A549 (cell line): ENCODE data around the gene SLC18A3. TPM values are rescaled to one million over a fixed set of nuclear protein-coding genes. Genes with fewer than 3 reads are reported as not detected.

ENCODE experiments used
- ATAC-seq, 2 experiments: fragments of 200-7000 bp in 1 of 2; fragments of >200 bp in 1 of 2; cut with Nextera tagmentation in 1 of 2; cut with Tn5 transposase in 1 of 2; 3 replicates each; pipeline versions ENCODE4 v1.8.0 to v1.9.1; 2018 to 2020; ENCODE audit warnings: mild to moderate bottlenecking in 1 of 2, moderate library complexity in 1 of 2
- CTCF ChIA-PET: fragments of 300-600 bp; sonication (Branson Sonifier 250); formaldehyde crosslinking; extraction: SDS; loops from one replicate; lab custom pipeline; 2021; ENCODE audit warnings: antibody characterized with exemption, inconsistent platforms; lab: Yijun Ruan, JAX
- POLR2A ChIA-PET: fragments of 350-600 bp; formaldehyde crosslinking; extraction: SDS; loops from one replicate; lab custom pipeline; 2021; ENCODE audit warnings: antibody characterized with exemption, inconsistent platforms; lab: Yijun Ruan, JAX
- DNase-seq, 2 experiments: peaks; one replicate each; pipeline versions ENCODE4 v3.0.0 to v3.0.0-alpha.2; 2011 to 2016; ENCODE audit warnings: low read depth in 1 of 2, low spot score in 1 of 2
- FAIRE-seq: peaks from 2 replicates; lab custom pipeline; 2011; peaks lifted over from hg19 to GRCh38; lab: Jason Lieb, UNC
- H3K27ac ChIP-seq, 2 experiments: fragments of >200 bp; sonication (Bioruptor Twin); formaldehyde crosslinking; 3 replicates each; pipeline ENCODE4 v1.5.1; 2016 to 2017
- H3K4me1 ChIP-seq: fragments of >200 bp; sonication (Bioruptor Twin); formaldehyde crosslinking; 3 replicates; pipeline ENCODE4 v1.6.1; 2016
- H3K4me2 ChIP-seq: fragments of >200 bp; sonication (Bioruptor Twin); formaldehyde crosslinking; 3 replicates; pipeline ENCODE4 v1.6.1; 2016
- H3K4me3 ChIP-seq: fragments of >200 bp; sonication (Bioruptor Twin); formaldehyde crosslinking; 3 replicates; pipeline ENCODE4 v1.5.1; 2016
- H3K9me3 ChIP-seq: fragments of >200 bp; sonication (Bioruptor Twin); formaldehyde crosslinking; 3 replicates; pipeline ENCODE4 v1.6.1; 2016
- CEBPB ChIP-seq, 2 experiments: fragments of >200 bp in 1 of 2; sonication (Bioruptor Twin) in 1 of 2; formaldehyde crosslinking in 1 of 2; IDR thresholded peaks; 2 replicates each; pipeline ENCODE4 v1.6.1; 2012 to 2016
- EHF ChIP-seq: fragments of 250-450 bp; sonication (Bioruptor Pico); IDR thresholded peaks from 2 replicates; pipeline ENCODE4 v1.5.0; 2020; ENCODE audit warnings: mild to moderate bottlenecking
- EHMT2 ChIP-seq: fragments of 200-600 bp; sonication (generic); IDR thresholded peaks from 2 replicates; pipeline ENCODE4 v1.6.1; 2016; ENCODE audit warnings: antibody characterized with exemption, low read depth, mild to moderate bottlenecking, moderate library complexity
- FOSL2 ChIP-seq, 2 experiments: fragments of 450-650 bp in 1 of 2; fragments of >200 bp in 1 of 2; sonication (Bioruptor Twin) in 1 of 2; formaldehyde crosslinking; IDR thresholded peaks; 2 replicates each; pipeline versions ENCODE4 v1.5.0 to v1.6.1; 2016 to 2020; ENCODE audit warnings: mild to moderate bottlenecking in 1 of 2, moderate library complexity in 1 of 2
- FOXS1 ChIP-seq: fragments of 250-450 bp; sonication (Bioruptor Pico); IDR thresholded peaks from 2 replicates; pipeline ENCODE4 v1.5.0; 2020; ENCODE audit warnings: mild to moderate bottlenecking, moderate library complexity
- HDAC2 ChIP-seq: fragments of 200-600 bp; sonication (generic); IDR thresholded peaks from 2 replicates; pipeline ENCODE4 v1.6.1; 2016
- MAX ChIP-seq: IDR thresholded peaks from 2 replicates; pipeline ENCODE4 v1.6.1; 2012
- MAZ ChIP-seq: fragments of 150-350 bp; IDR thresholded peaks from 2 replicates; pipeline ENCODE4 v1.6.1; 2014; ENCODE audit warnings: antibody characterized with exemption, low read depth, low read length, borderline replicate concordance
- MYC ChIP-seq: IDR thresholded peaks from 2 replicates; pipeline ENCODE4 v1.6.1; 2012; ENCODE audit warnings: mild to moderate bottlenecking, inconsistent platforms, low read length, improper control_type of control experiment, borderline replicate concordance
- NPAS2 ChIP-seq: fragments of 250-450 bp; sonication (Bioruptor Pico); IDR thresholded peaks from 2 replicates; pipeline ENCODE4 v1.8.0; 2022; ENCODE audit warnings: mild to moderate bottlenecking, moderate library complexity, borderline replicate concordance
- PHF8 ChIP-seq: fragments of 200-600 bp; sonication (generic); IDR thresholded peaks from 2 replicates; pipeline ENCODE4 v1.6.1; 2016; ENCODE audit warnings: low read depth, mild to moderate bottlenecking, antibody characterized with exemption, moderate library complexity, borderline replicate concordance
- RAD21 ChIP-seq, 2 experiments: fragments of >200 bp in 1 of 2; sonication (Bioruptor Twin) in 1 of 2; formaldehyde crosslinking in 1 of 2; IDR thresholded peaks in 1 of 2; conservative IDR thresholded peaks in 1 of 2; 2 replicates in 1 of 2; 3 replicates in 1 of 2; pipeline ENCODE4 v1.6.1; 2012 to 2018; ENCODE audit warnings: inconsistent platforms in 1 of 2
- RCOR1 ChIP-seq: fragments of 150-350 bp; IDR thresholded peaks from 2 replicates; pipeline ENCODE4 v1.6.1; 2014; ENCODE audit warnings: antibody characterized with exemption, low read length, low read depth
- TP53 ChIP-seq: fragments of 250-450 bp; sonication (Bioruptor Pico); IDR thresholded peaks from 2 replicates; pipeline ENCODE4 v1.5.0; 2021; ENCODE audit warnings: mild to moderate bottlenecking, moderate library complexity
- ZC3H11A ChIP-seq: fragments of 450-650 bp; IDR thresholded peaks from 2 replicates; pipeline ENCODE4 v1.6.1; 2014; ENCODE audit warnings: antibody characterized with exemption, mild to moderate bottlenecking
- WGBS: methylation state at CpG from one replicate; pipeline ENCODE4 v1.1.6; 2017; ENCODE audit errors: missing lambda C conversion rate; 5-methylcytosine and 5-hydroxymethylcytosine counted together
- polyA plus RNA-seq, 4 experiments: library from polyadenylated mRNA; depleted of rRNA in 3 of 4; stranded (reverse); fragments of >200 nt; fragmentation: RNase III in 1 of 4; extraction: RNeasy Plus Mini Kit Qiagen cat#74134 plus additional on column Dnase treatment in 1 of 4; gene quantifications; 2 replicates in 3 of 4; 3 replicates in 1 of 4; pipeline ENCODE4 v1.2.3, GENCODE V29; 2011 to 2017
- TF ChIP-seq, protein P1 (sequence below): fragments of >200 bp; sonication (Bioruptor Twin); formaldehyde crosslinking; IDR thresholded peaks from 3 replicates; pipeline ENCODE4 v1.5.1; 2016
- TF ChIP-seq, protein P2 (sequence below): IDR thresholded peaks from 2 replicates; pipeline ENCODE4 v1.6.1; 2012
- TF ChIP-seq, protein P3 (sequence below): fragments of >200 bp; sonication (Bioruptor Twin); formaldehyde crosslinking; IDR thresholded peaks from 2 replicates; pipeline ENCODE4 v1.6.1; 2016

Gene SLC18A3
- polyA plus RNA-seq, 2 of the 4 experiments (the other 2 are of a cell fraction) = not detected

- no peak for DNase-seq
- no peak for FAIRE-seq
- Histone ChIP-seq H3K9me3 (no peaks in the 10 kb centered on the region), H3K4me3 (no peak overlapping the region), H3K4me1 (no peaks in the 10 kb centered on the region; the same call in 2 of the 3 replicates), H3K4me2 (no peak overlapping the region), H3K27ac (no peak overlapping the region)
- TF ChIP-seq RCOR1 (no peak), HDAC2 (no peak)
- ATAC-seq = no peak
- POLR2A ChIA-PET = no interaction called here
- CTCF ChIA-PET = interaction anchor here (7.2 kb wide), 1 partner anchor 14 kb away, joined by 51 read pairs; no protein-coding TSS in a partner anchor
- WGBS = 29% methylated on average over 14 of the region's 14 CpGs
Observed at GRCh38 chr10:49608166-49609005, 1.7 kb upstream of the SLC18A3 start.

DNA sequence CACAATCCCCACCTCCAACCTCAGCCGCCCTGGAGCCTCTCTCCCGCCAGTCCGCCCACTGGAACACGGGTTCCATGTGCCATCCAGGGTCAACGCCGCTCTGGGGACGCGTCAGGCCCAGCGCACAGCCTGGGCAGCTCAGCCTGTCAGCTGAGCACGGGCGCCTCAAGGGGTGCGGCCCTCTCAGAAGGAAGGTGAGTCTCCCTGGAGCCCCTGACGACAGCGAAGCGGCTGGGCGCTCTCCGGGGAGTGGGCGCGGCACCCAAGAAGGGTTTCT is 1.2 kb upstream of the SLC18A3 start:
- CTCF ChIA-PET = no interaction called here

DNA sequence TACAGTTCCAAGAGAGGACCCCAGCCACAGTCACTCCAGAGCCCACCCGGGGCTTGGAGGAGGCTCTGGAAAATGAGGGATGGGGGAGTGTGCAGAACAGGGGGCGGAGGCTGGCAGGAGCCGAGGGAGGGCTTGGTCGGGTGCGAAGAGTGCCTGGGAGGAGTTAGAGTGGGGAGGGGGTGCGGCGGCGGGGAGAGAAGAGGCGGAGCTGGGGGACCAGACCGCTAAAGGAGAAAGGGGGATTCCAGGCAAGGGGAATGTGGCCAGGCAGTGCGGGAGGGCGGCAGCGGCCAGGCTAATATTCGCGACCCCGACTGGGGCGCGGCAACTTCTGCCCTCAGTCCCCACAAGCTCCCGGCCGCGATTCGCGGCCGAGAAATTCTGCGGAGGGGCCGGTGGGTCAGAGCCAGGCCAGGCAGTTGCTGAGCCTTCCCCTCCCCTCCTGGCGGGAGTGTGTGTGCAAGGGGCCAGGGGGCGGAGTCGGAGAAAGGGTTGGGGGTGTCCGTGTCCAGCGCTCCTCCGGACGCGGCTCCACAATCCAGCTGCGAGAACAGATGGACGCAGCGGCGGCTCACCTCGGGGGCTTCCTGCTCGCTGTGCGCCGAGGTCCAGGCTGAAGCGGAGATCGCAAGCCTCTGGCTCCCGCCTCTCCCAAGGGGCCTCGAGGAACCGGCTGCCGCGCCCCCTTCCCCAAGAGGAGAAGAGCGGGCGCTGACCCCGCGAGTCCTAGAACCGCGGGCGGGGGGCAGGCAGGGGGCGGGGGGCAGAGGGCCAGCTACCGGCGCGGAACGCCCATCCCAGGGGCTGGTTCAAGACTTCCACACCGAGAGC is 612 bp upstream of the SLC18A3 start:
- H3K4me2 ChIP-seq = peak overlapping the region; percentile 67
- CTCF ChIA-PET = no interaction called here
- 52% methylated on average over 41 of the region's 62 CpGs for WGBS
- POLR2A ChIA-PET = no interaction called here
- no peaks in the 10 kb centered on the region; the same call in 2 of the 3 replicates for H3K4me1 ChIP-seq
- peak overlapping the region; percentile 26; the same call in 2 of the 3 replicates for H3K4me3 ChIP-seq
- no peak overlapping the region for H3K27ac ChIP-seq
- TF ChIP-seq MAX (no peak), EHMT2 (no peak), NPAS2 (no peak), MYC (no peak)
- TF ChIP-seq, protein P1, sequence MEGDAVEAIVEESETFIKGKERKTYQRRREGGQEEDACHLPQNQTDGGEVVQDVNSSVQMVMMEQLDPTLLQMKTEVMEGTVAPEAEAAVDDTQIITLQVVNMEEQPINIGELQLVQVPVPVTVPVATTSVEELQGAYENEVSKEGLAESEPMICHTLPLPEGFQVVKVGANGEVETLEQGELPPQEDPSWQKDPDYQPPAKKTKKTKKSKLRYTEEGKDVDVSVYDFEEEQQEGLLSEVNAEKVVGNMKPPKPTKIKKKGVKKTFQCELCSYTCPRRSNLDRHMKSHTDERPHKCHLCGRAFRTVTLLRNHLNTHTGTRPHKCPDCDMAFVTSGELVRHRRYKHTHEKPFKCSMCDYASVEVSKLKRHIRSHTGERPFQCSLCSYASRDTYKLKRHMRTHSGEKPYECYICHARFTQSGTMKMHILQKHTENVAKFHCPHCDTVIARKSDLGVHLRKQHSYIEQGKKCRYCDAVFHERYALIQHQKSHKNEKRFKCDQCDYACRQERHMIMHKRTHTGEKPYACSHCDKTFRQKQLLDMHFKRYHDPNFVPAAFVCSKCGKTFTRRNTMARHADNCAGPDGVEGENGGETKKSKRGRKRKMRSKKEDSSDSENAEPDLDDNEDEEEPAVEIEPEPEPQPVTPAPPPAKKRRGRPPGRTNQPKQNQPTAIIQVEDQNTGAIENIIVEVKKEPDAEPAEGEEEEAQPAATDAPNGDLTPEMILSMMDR = no peak
- TF ChIP-seq, protein P2, sequence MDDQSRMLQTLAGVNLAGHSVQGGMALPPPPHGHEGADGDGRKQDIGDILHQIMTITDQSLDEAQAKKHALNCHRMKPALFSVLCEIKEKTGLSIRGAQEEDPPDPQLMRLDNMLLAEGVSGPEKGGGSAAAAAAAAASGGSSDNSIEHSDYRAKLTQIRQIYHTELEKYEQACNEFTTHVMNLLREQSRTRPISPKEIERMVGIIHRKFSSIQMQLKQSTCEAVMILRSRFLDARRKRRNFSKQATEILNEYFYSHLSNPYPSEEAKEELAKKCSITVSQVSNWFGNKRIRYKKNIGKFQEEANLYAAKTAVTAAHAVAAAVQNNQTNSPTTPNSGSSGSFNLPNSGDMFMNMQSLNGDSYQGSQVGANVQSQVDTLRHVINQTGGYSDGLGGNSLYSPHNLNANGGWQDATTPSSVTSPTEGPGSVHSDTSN = no peak
- DNase-seq (no peak), ATAC-seq (no peak), FAIRE-seq (no peak)
- no peaks in the 10 kb centered on the region for H3K9me3 ChIP-seq

More for the DNA sequence above, 1.2 kb upstream of the SLC18A3 start:
- no peak overlapping the region for H3K27ac ChIP-seq
- H3K4me1 ChIP-seq = no peaks in the 10 kb centered on the region; the same call in 2 of the 3 replicates
- H3K4me3 ChIP-seq = no peak overlapping the region
- TF ChIP-seq TP53 (CRISPR knock-in tag) = no peak
- no peak for TF ChIP-seq MAX
- no peak for TF ChIP-seq CEBPB (IDR thresholded peaks at IDR 0.05)
- TF ChIP-seq, protein P3, sequence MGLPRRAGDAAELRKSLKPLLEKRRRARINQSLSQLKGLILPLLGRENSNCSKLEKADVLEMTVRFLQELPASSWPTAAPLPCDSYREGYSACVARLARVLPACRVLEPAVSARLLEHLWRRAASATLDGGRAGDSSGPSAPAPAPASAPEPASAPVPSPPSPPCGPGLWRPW = no peak
- TF ChIP-seq PHF8 = no peak
- TF ChIP-seq MAZ = no peak
- no peak for TF ChIP-seq ZC3H11A
- no peak for TF ChIP-seq FOXS1 (CRISPR knock-in tag)
- no peak for TF ChIP-seq FOSL2 (IDR thresholded peaks at IDR 0.05)
- no peak for TF ChIP-seq FOSL2 (CRISPR knock-in tag; IDR thresholded peaks at IDR 0.05)
- no peak for TF ChIP-seq RCOR1
- TF ChIP-seq EHF (CRISPR knock-in tag) = no peak
- TF ChIP-seq RAD21 (conservative IDR thresholded peaks at IDR 0.05 in 1 of 2, IDR thresholded peaks at IDR 0.05 in 1 of 2) = no peak
- ATAC-seq = no peak
- no peak for DNase-seq
- H3K4me2 ChIP-seq = no peak overlapping the region
- no peak for FAIRE-seq
- POLR2A ChIA-PET = no interaction called here
- no peaks in the 10 kb centered on the region for H3K9me3 ChIP-seq
- WGBS = 52% methylated on average over 17 of the region's 19 CpGs
